OCI-LY1 (cell line): ENCODE data around the gene SLC25A10.
"Not testable (repeated sequence)": the region's sequence is repeated elsewhere in the genome, so short reads cannot be mapped to it uniquely, and the experiment has no call there.

Experiments
- H2AFZ ChIP-seq: fragments of 200-600 bp; sonication (generic), shearing (Covaris generic); 2 replicates; pipeline ENCODE4 v1.6.0; 2014; ENCODE audit warnings: antibody characterized with exemption, mild to moderate bottlenecking, low read length
- H3F3A ChIP-seq: fragments of 200-600 bp; sonication (generic), shearing (Covaris generic); 2 replicates; pipeline ENCODE4 v1.6.0; 2014; ENCODE audit warnings: mild to moderate bottlenecking, antibody characterized with exemption, low read length, moderate library complexity; ENCODE audit not compliant: insufficient read depth
- H3K27ac ChIP-seq: fragments of 200-600 bp; sonication (generic); 2 replicates; pipeline ENCODE4 v1.5.1; 2014; ENCODE audit warnings: low read length, mixed run types, mild to moderate bottlenecking, low read depth; ENCODE audit not compliant: poor library complexity, severe bottlenecking
- H3K27me3 ChIP-seq: fragments of 200-600 bp; sonication (generic); 2 replicates; pipeline ENCODE4 v1.6.0; 2014; ENCODE audit warnings: antibody characterized with exemption, mild to moderate bottlenecking, low read length, moderate library complexity; ENCODE audit not compliant: insufficient read depth
- H3K36me3 ChIP-seq: fragments of 200-600 bp; sonication (generic); 2 replicates; pipeline ENCODE4 v1.6.1; 2014; ENCODE audit warnings: mild to moderate bottlenecking, antibody characterized with exemption, low read length, moderate library complexity, mixed read lengths; ENCODE audit not compliant: insufficient read depth
- H3K4me1 ChIP-seq: fragments of 200-600 bp; sonication (generic); 2 replicates; pipeline ENCODE4 v1.5.1; 2014; ENCODE audit warnings: mild to moderate bottlenecking, low read length, moderate library complexity; ENCODE audit not compliant: insufficient read depth, severe bottlenecking
- H3K4me2 ChIP-seq: fragments of 200-600 bp; sonication (generic), shearing (Covaris generic); 2 replicates; pipeline ENCODE4 v1.6.1; 2014; ENCODE audit warnings: low read length
- H3K4me3 ChIP-seq: fragments of 200-600 bp; sonication (generic); 2 replicates; pipeline ENCODE4 v1.5.1; 2014; ENCODE audit warnings: low read length, low read depth, mild to moderate bottlenecking, mixed read lengths; ENCODE audit not compliant: poor library complexity, severe bottlenecking
- H3K79me2 ChIP-seq: fragments of 200-600 bp; shearing (Covaris generic); 2 replicates; pipeline ENCODE4 v1.6.1; 2016; ENCODE audit warnings: mixed run types, low read length, mixed read lengths; ENCODE audit not compliant: insufficient read depth
- H3K9ac ChIP-seq: fragments of 200-600 bp; sonication (generic), shearing (Covaris generic); 2 replicates; pipeline ENCODE4 v1.6.1; 2014; ENCODE audit warnings: mild to moderate bottlenecking, low read length, mixed read lengths
- H3K9me2 ChIP-seq: fragments of 200-600 bp; sonication (generic), shearing (Covaris generic); 2 replicates; pipeline ENCODE4 v1.6.1; 2014; ENCODE audit warnings: low read depth, mild to moderate bottlenecking, low read length, mixed read lengths
- H3K9me3 ChIP-seq: fragments of 200-600 bp; shearing (Covaris generic); 2 replicates; pipeline ENCODE4 v1.6.1; 2014; ENCODE audit warnings: low read length, mixed read lengths
- H4K20me1 ChIP-seq: fragments of 200-600 bp; sonication (generic), shearing (Covaris generic); 2 replicates; pipeline ENCODE4 v1.6.0; 2016; ENCODE audit warnings: mild to moderate bottlenecking, low read length; ENCODE audit not compliant: insufficient read depth
- EZH2 ChIP-seq: fragments of 200-600 bp; sonication (generic), shearing (Covaris generic); IDR thresholded peaks from 2 replicates; pipeline ENCODE4 v1.8.0; 2017; ENCODE audit warnings: borderline replicate concordance, mixed run types, mild to moderate bottlenecking, antibody characterized with exemption, low read length, moderate library complexity, mixed read lengths
- TF ChIP-seq, protein P1 (sequence below): fragments of 200-600 bp; sonication (generic), shearing (Covaris generic); IDR thresholded peaks from 2 replicates; pipeline ENCODE4 v1.5.1; 2017; ENCODE audit warnings: mild to moderate bottlenecking, antibody characterized with exemption, low read length, moderate library complexity, mixed read lengths

Gene SLC25A10

DNA sequence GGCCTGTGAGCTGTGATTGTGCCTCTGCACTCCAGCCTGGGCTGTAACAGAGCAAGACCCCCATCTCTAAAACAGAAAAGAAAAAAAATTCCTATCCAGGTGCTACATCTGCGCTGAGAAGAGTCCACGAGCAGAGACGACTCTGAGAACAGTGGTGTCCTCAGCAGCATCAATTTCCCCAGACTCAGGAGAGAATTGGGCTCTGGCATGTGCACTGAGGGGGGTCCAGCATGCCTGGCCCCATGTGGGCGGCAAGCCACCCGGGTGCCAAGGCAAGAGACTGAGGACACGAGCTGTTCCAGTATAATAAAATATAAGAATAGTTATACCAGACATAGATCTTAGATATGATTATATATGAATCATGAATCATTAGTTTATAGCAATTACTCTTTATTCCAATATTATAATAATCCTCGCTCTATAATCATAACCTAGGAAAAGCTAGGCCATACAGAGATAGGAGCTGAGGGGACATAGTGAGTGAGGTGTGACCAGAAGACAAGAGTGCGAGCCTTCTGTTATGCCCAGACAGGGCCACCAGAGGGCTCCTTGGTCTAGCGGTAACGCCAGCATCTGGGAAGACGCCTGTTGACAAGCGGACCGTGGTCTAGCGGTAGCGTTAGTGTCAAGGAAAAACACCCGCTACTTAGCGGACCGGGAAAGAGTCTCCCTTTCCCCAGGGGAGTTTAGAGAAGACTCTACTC lies 36.4 kb upstream of the SLC25A10 start:
- H3K79me2 ChIP-seq, H3K27me3 ChIP-seq, H3K4me2 ChIP-seq, H3K4me3 ChIP-seq, H3K9me3 ChIP-seq, H3F3A ChIP-seq, H3K9ac ChIP-seq, H3K27ac ChIP-seq, H3K4me1 ChIP-seq, H3K9me2 ChIP-seq, H4K20me1 ChIP-seq, H2AFZ ChIP-seq: not testable (repeated sequence)
- TF ChIP-seq, protein P1, sequence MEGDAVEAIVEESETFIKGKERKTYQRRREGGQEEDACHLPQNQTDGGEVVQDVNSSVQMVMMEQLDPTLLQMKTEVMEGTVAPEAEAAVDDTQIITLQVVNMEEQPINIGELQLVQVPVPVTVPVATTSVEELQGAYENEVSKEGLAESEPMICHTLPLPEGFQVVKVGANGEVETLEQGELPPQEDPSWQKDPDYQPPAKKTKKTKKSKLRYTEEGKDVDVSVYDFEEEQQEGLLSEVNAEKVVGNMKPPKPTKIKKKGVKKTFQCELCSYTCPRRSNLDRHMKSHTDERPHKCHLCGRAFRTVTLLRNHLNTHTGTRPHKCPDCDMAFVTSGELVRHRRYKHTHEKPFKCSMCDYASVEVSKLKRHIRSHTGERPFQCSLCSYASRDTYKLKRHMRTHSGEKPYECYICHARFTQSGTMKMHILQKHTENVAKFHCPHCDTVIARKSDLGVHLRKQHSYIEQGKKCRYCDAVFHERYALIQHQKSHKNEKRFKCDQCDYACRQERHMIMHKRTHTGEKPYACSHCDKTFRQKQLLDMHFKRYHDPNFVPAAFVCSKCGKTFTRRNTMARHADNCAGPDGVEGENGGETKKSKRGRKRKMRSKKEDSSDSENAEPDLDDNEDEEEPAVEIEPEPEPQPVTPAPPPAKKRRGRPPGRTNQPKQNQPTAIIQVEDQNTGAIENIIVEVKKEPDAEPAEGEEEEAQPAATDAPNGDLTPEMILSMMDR = peak; percentile 43
- H3K36me3 ChIP-seq = peaks cover 49% of the 10 kb centered on the region

DNA sequence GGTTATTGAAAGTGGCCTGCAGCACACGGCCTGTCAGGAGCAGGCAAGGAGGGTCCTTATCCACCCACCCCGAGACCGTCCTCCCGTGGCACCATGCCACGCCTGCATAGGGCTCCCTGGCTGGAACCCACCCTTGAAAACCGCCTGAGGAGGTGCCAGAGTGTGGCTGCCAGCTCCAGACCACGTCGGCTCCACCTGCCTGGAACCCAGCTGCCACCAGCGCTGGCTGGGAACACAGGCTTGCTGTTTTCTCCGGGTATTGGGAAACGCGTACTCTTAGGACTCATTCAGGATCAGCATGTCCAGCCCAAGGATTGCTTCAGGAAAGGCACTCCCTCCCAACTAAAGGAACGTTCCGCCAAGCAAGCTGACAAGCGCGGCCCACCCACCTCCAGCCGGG lies 35.2 kb upstream of the SLC25A10 start:
- H3K36me3 ChIP-seq = peaks cover 37% of the 10 kb centered on the region
- no peak overlapping the region for H3K4me3 ChIP-seq

DNA sequence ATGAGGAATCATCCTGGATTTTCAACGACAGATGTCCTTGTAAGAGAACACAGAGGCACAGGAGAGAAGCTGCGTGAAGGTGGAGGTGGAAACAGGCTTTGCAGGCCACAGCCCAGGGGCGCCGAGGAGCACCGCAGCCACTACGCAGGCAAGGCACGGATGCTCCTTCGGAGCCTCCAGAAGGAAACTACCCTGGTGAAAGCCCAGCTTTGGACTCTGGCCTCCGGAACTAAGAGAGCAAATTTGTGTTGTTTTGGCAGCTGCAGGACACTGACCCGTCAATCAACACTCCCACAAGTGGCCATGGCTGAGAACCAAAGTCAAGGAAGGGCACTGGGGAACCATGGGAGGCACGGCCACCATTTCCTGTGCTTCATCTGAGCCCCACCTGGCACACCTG lies 31.9 kb upstream of the SLC25A10 start:
- H3K4me2 ChIP-seq = no peak overlapping the region
- H3K9me2 ChIP-seq = no peaks in the 10 kb centered on the region
- no peaks in the 10 kb centered on the region for H4K20me1 ChIP-seq
- H3K4me3 ChIP-seq = no peak overlapping the region
- H3K36me3 ChIP-seq = peaks cover 4% of the 10 kb centered on the region; the same call in 1 of the 2 replicates
- H3K27ac ChIP-seq = no peak overlapping the region
- no peaks in the 10 kb centered on the region for H3K27me3 ChIP-seq
- peaks cover 15% of the 10 kb centered on the region for H3K79me2 ChIP-seq
- H2AFZ ChIP-seq = no peak overlapping the region
- TF ChIP-seq EZH2 = no peak
- TF ChIP-seq, protein P1 = no peak
- H3K4me1 ChIP-seq = peaks cover 20% of the 10 kb centered on the region
- no peaks in the 10 kb centered on the region for H3K9me3 ChIP-seq
- peaks cover 4% of the 10 kb centered on the region; the same call in 1 of the 2 replicates for H3F3A ChIP-seq
- no peak overlapping the region for H3K9ac ChIP-seq

More for the DNA sequence above, 35.2 kb upstream of the SLC25A10 start:
- no peak overlapping the region for H2AFZ ChIP-seq
- H4K20me1 ChIP-seq = no peaks in the 10 kb centered on the region
- no peaks in the 10 kb centered on the region for H3K9me3 ChIP-seq
- TF ChIP-seq EZH2 = no peak
- TF ChIP-seq, protein P1 = no peak
- peaks cover 1% of the 10 kb centered on the region for H3K4me1 ChIP-seq
- no peaks in the 10 kb centered on the region for H3K27me3 ChIP-seq
- H3K27ac ChIP-seq = no peak overlapping the region
- H3K4me2 ChIP-seq = no peak overlapping the region
- H3K9ac ChIP-seq = no peak overlapping the region
- H3K79me2 ChIP-seq = no peaks in the 10 kb centered on the region
- no peaks in the 10 kb centered on the region for H3K9me2 ChIP-seq
- H3F3A ChIP-seq = peaks cover 4% of the 10 kb centered on the region; the same call in 1 of the 2 replicates
